KMS-11 (cell line): ENCODE measurements around the gene KCNQ1.

Experiments used
- H2AFZ ChIP-seq: fragments of 200-600 bp; sonication (generic); 2 replicates; pipeline ENCODE4 v1.6.1; 2016; ENCODE audit warnings: antibody characterized with exemption, mixed run types, low read depth
- H3K27ac ChIP-seq: fragments of 200-600 bp; sonication (generic); 2 replicates; pipeline ENCODE4 v1.6.1; 2016; ENCODE audit warnings: mild to moderate bottlenecking, mixed run types
- H3K27me3 ChIP-seq: fragments of 200-600 bp; sonication (generic); 2 replicates; pipeline ENCODE4 v1.6.1; 2017; ENCODE audit warnings: mild to moderate bottlenecking, low read depth, mixed run types, moderate library complexity; ENCODE audit not compliant: insufficient read depth
- H3K36me3 ChIP-seq: fragments of 200-600 bp; sonication (generic); 2 replicates; pipeline ENCODE4 v1.6.1; 2017; ENCODE audit warnings: mild to moderate bottlenecking, mixed run types; ENCODE audit not compliant: insufficient read depth
- H3K4me1 ChIP-seq: fragments of 200-600 bp; sonication (generic); 2 replicates; pipeline ENCODE4 v1.6.1; 2016; ENCODE audit warnings: mild to moderate bottlenecking, low read depth, mixed run types; ENCODE audit not compliant: poor library complexity, severe bottlenecking
- H3K4me2 ChIP-seq: fragments of 200-600 bp; sonication (generic); 2 replicates; pipeline ENCODE4 v1.7.0; 2016; ENCODE audit warnings: mild to moderate bottlenecking, mixed run types
- H3K4me3 ChIP-seq: fragments of 200-600 bp; sonication (generic); IDR thresholded peaks from 2 replicates; pipeline ENCODE4 v1.6.1; 2017; ENCODE audit warnings: low read depth, low read length, mixed read lengths; ENCODE audit not compliant: insufficient read depth
- H3K79me2 ChIP-seq: fragments of 200-600 bp; sonication (generic); 2 replicates; pipeline ENCODE4 v1.6.1; 2016; ENCODE audit warnings: low read depth, mixed run types; ENCODE audit not compliant: insufficient read depth
- H3K9ac ChIP-seq: fragments of 200-600 bp; sonication (generic); 2 replicates; pipeline ENCODE4 v1.6.1; 2016; ENCODE audit warnings: mild to moderate bottlenecking, mixed run types
- H4K20me1 ChIP-seq: fragments of 200-600 bp; sonication (generic); 2 replicates; pipeline ENCODE4 v1.6.1; 2016; ENCODE audit warnings: mild to moderate bottlenecking, mixed run types; ENCODE audit not compliant: insufficient read depth
- TF ChIP-seq, protein P1 (sequence below): fragments of 200-600 bp; sonication (generic); conservative IDR thresholded peaks from 2 replicates; pipeline ENCODE4 v1.6.1; 2017; ENCODE audit warnings: low read depth, mild to moderate bottlenecking, antibody characterized with exemption, low read length, moderate library complexity, mixed read lengths

KCNQ1 gene

DNA sequence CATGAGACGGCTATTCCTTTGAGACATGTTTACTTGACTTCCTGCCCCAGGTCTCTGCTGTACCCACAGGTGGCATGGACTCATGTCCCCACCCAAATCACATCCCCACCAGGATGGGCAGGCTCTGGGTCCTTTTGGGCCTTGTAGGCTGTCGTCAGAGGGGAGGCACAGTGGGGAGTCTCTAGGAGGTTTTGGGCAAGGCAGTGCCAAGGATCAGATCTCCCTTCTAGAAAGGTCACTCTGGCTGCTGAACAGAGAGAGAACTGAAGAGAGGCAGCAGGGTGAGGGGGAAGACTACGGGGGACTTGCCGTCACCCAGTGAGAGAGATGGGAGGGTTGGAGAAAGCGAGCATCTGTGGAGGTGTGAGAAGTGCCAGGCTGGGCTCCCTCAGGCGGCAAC, 259.5 kb downstream of the KCNQ1 start:
- Histone ChIP-seq H3K4me2 (no peak overlapping the region), H4K20me1 (no peaks in the 10 kb centered on the region), H3K27me3 (no peaks in the 10 kb centered on the region), H2AFZ (no peak overlapping the region), H3K27ac (no peak overlapping the region), H3K4me1 (peaks cover 16% of the 10 kb centered on the region), H3K79me2 (0 out of 2 replicates have a peak, but pooled peaks cover 3% of the 10 kb centered on the region), H3K36me3 (no peaks in the 10 kb centered on the region), H3K9ac (no peak overlapping the region), H3K4me3 (no peak overlapping the region)
- TF ChIP-seq, protein P1, sequence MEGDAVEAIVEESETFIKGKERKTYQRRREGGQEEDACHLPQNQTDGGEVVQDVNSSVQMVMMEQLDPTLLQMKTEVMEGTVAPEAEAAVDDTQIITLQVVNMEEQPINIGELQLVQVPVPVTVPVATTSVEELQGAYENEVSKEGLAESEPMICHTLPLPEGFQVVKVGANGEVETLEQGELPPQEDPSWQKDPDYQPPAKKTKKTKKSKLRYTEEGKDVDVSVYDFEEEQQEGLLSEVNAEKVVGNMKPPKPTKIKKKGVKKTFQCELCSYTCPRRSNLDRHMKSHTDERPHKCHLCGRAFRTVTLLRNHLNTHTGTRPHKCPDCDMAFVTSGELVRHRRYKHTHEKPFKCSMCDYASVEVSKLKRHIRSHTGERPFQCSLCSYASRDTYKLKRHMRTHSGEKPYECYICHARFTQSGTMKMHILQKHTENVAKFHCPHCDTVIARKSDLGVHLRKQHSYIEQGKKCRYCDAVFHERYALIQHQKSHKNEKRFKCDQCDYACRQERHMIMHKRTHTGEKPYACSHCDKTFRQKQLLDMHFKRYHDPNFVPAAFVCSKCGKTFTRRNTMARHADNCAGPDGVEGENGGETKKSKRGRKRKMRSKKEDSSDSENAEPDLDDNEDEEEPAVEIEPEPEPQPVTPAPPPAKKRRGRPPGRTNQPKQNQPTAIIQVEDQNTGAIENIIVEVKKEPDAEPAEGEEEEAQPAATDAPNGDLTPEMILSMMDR, result no peak

DNA sequence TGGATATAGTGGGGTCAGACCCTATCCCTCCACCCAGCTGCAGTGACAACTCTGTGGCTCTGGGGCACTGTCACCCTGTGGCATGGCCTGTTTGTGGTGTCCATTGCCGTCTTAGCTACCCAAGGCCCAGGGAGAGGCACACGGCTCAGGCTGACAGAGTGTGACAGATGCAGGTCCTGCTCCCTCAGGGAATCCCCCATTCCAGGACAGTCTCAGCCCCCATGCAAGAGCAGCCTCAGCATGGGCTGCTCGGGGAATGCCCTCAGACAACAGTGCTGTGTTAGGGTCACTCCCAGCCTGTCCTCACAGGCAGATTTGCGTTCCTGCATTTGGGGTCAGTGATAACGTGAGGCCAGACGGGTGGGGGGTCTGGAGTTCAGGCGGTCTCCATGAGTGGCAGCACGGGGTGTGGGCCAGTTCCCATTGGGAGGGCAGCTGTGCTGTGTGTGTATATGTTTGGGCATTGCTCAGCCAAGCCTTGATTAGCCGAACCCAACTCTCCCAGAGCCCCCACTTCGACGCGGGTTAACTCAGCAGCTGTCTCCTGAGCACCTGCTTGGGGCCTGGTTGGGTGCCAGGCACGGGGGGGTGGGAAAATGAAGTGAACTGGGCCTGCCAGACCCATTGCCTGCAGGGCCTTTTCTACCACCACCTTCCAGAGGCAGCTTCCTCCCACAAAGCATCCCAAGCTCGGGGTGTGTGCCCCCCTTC, 260.2 kb downstream of the KCNQ1 start:
- TF ChIP-seq, protein P1, result no peak
- Histone ChIP-seq H3K27me3 (no peaks in the 10 kb centered on the region), H3K9ac (no peak overlapping the region), H3K27ac (no peak overlapping the region), H4K20me1 (no peaks in the 10 kb centered on the region), H3K36me3 (no peaks in the 10 kb centered on the region), H3K79me2 (no peaks in the 10 kb centered on the region), H2AFZ (no peak overlapping the region), H3K4me2 (no peak overlapping the region), H3K4me1 (peaks cover 16% of the 10 kb centered on the region), H3K4me3 (no peak overlapping the region)

DNA sequence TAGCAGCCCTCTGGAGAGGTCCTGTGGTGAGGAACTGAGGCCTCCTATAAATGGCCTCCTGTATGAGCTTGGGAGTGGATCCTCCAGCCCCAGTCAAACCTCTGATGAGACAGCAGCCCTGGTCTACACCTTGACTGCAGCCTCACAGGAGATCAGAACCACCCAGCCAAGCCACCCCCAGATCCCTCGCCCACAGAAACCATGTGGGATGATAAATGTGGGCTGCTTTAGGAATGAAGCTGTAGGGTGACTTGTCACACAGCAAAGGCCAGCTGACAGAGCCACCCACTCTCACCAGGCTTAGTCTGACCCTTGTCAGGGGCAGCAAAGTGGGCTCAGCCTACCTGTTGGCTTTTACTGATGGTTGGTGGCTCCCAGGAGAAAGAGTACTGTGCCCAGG, 261.5 kb downstream of the KCNQ1 start:
- no peaks in the 10 kb centered on the region for H3K27me3 ChIP-seq

DNA sequence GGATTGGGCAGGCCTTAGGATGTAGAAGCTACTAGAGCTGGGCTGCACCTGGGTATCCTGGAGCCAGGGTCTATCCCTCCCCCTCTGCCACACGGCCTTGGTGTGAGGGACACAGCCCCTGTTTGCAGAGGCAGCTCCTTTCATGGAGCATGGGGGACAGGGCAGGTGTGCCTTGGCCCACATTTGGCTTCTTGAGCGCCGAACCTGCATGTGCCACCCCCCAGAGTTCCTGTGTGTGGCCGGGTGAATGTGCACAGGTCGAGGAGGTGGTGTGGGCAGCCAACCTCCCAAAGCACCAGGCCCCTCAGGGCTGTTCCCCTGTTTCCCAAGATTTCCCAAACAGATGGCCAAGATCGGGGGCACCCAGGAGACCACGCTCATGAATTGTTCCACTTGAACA, 262.9 kb downstream of the KCNQ1 start:
- TF ChIP-seq, protein P1, result no peak
- H3K4me1 ChIP-seq, result peaks cover 5% of the 10 kb centered on the region
- H4K20me1 ChIP-seq, result no peaks in the 10 kb centered on the region
- H3K27me3 ChIP-seq, result no peaks in the 10 kb centered on the region
- no peak overlapping the region for H3K9ac ChIP-seq
- H3K79me2 ChIP-seq, result no peaks in the 10 kb centered on the region
- H2AFZ ChIP-seq, result no peak overlapping the region
- no peaks in the 10 kb centered on the region for H3K36me3 ChIP-seq
- no peak overlapping the region for H3K27ac ChIP-seq
- no peak overlapping the region for H3K4me2 ChIP-seq
- H3K4me3 ChIP-seq, result no peak overlapping the region

More for the DNA sequence above, 261.5 kb downstream of the KCNQ1 start:
- TF ChIP-seq, protein P1, result no peak
- H3K4me1 ChIP-seq, result peaks cover 9% of the 10 kb centered on the region
- no peaks in the 10 kb centered on the region for H3K79me2 ChIP-seq
- H3K4me2 ChIP-seq, result no peak overlapping the region
- no peak overlapping the region for H2AFZ ChIP-seq
- no peaks in the 10 kb centered on the region for H3K36me3 ChIP-seq
- no peak overlapping the region for H3K27ac ChIP-seq
- no peak overlapping the region for H3K9ac ChIP-seq
- H3K4me3 ChIP-seq, result no peak overlapping the region
- no peaks in the 10 kb centered on the region for H4K20me1 ChIP-seq
